SU-DHL-6 (cell line): Measurements from ENCODE around the gene MAPK14.

Experiments
- EZH2phosphoT487 ChIP-seq: fragments of 200-600 bp; sonication (generic), shearing (Covaris generic); conservative IDR thresholded peaks from 2 replicates; pipeline ENCODE4 v1.6.1; 2018; ENCODE audit warnings: mild to moderate bottlenecking, antibody characterized with exemption, low read length, moderate library complexity, mixed read lengths
- TF ChIP-seq, protein P1 (sequence below): fragments of 200-600 bp; sonication (generic); IDR thresholded peaks from one replicate; pipeline ENCODE4 v1.5.1; 2017; ENCODE audit warnings: antibody characterized with exemption, mild to moderate bottlenecking, low read length, moderate library complexity; ENCODE audit not compliant: insufficient read depth, poor library complexity, severe bottlenecking

DNA sequence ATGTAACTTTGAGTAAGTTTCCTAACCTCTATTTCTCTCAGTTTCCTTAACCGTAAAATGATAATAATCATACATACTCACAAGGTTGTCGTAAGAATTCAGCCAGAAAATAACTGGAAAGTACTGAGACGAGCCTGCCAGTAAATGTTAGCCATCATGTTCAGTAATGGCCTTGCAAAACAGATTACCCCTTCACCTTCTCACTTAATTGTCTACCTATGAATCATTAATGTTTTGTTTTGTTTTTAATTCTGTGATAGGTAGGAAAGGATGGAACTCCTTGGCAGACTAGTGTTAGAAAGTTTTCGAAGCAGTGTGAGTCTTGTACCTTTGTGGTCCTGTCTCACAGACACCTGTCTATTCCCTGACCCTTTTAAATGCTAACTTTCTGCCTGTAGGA is 50.6 kb downstream of the MAPK14 start:
- TF ChIP-seq, protein P1, sequence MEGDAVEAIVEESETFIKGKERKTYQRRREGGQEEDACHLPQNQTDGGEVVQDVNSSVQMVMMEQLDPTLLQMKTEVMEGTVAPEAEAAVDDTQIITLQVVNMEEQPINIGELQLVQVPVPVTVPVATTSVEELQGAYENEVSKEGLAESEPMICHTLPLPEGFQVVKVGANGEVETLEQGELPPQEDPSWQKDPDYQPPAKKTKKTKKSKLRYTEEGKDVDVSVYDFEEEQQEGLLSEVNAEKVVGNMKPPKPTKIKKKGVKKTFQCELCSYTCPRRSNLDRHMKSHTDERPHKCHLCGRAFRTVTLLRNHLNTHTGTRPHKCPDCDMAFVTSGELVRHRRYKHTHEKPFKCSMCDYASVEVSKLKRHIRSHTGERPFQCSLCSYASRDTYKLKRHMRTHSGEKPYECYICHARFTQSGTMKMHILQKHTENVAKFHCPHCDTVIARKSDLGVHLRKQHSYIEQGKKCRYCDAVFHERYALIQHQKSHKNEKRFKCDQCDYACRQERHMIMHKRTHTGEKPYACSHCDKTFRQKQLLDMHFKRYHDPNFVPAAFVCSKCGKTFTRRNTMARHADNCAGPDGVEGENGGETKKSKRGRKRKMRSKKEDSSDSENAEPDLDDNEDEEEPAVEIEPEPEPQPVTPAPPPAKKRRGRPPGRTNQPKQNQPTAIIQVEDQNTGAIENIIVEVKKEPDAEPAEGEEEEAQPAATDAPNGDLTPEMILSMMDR: no peak
- no peak for TF ChIP-seq EZH2phosphoT487
